ENCODE measurements around the gene LSAMP.

DNA sequence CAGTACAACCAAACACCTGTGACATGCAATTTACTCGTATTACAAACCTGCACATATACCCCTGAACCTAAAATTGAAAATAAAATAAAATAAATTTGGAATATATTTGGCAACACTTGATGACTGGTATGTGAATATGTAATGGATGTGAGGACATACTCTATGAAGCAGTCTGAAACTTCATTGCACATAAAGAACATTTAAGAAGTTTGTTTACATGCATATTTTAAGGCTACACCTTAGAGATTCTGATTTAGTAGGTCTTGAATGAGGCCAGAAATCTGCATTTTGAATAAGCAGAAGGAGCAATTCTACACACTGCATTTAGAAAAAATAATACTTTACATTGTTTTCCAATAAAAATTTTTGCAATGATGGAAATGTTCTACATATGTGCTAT is 284.7 kb downstream of the LSAMP start:
- TF ChIP-seq EZH2 (IDR thresholded peaks at IDR 0.05; ENCODE audit: low read depth), result no peak
- TF ChIP-seq, protein P1, sequence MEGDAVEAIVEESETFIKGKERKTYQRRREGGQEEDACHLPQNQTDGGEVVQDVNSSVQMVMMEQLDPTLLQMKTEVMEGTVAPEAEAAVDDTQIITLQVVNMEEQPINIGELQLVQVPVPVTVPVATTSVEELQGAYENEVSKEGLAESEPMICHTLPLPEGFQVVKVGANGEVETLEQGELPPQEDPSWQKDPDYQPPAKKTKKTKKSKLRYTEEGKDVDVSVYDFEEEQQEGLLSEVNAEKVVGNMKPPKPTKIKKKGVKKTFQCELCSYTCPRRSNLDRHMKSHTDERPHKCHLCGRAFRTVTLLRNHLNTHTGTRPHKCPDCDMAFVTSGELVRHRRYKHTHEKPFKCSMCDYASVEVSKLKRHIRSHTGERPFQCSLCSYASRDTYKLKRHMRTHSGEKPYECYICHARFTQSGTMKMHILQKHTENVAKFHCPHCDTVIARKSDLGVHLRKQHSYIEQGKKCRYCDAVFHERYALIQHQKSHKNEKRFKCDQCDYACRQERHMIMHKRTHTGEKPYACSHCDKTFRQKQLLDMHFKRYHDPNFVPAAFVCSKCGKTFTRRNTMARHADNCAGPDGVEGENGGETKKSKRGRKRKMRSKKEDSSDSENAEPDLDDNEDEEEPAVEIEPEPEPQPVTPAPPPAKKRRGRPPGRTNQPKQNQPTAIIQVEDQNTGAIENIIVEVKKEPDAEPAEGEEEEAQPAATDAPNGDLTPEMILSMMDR (conservative IDR thresholded peaks at IDR 0.05), result no peak

All from PC-9 (cell line).